Mesendoderm (in vitro differentiated cells): ENCODE results near the gene ZZZ3.

Experiments
- DNase-seq: peaks from one replicate; pipeline ENCODE4 v3.0.0; 2013
- H2AK5ac ChIP-seq: 2 replicates; pipeline ENCODE4 v1.6.1; 2013; ENCODE audit warnings: low read length, inconsistent platforms
- H2BK120ac ChIP-seq: 2 replicates; pipeline ENCODE4 v1.6.1; 2013; ENCODE audit warnings: low read depth, mild to moderate bottlenecking, low read length, moderate library complexity, mixed read lengths
- H2BK15ac ChIP-seq: replicated peaks from 2 replicates; pipeline ENCODE4 v1.6.1; 2013; ENCODE audit warnings: low read depth, mild to moderate bottlenecking, moderate library complexity
- H2BK5ac ChIP-seq: 2 replicates; pipeline ENCODE4 v1.6.1; 2013; ENCODE audit warnings: low read length, inconsistent platforms
- H3K18ac ChIP-seq: 2 replicates; pipeline ENCODE4 v1.6.1; 2013; ENCODE audit warnings: mild to moderate bottlenecking, low read length, mixed read lengths
- H3K23ac ChIP-seq: one replicate; pipeline ENCODE4 v1.6.1; 2013; ENCODE audit warnings: low read length
- H3K27ac ChIP-seq: 2 replicates; pipeline ENCODE4 v1.5.1; 2013; ENCODE audit warnings: low read depth, mild to moderate bottlenecking, inconsistent platforms, low read length, moderate library complexity
- H3K27me3 ChIP-seq: 2 replicates; pipeline ENCODE4 v1.6.1; 2013; ENCODE audit warnings: low read length, control low read depth, mild to moderate bottlenecking, inconsistent platforms; ENCODE audit not compliant: insufficient read depth, poor library complexity
- H3K36me3 ChIP-seq: 2 replicates; pipeline ENCODE4 v1.6.1; 2013; ENCODE audit warnings: low read length, inconsistent platforms; ENCODE audit not compliant: control insufficient read depth, insufficient read depth
- H3K4ac ChIP-seq: one replicate; pipeline ENCODE4 v1.6.1; 2013; ENCODE audit warnings: low read depth, mild to moderate bottlenecking, low read length, moderate library complexity
- H3K4me1 ChIP-seq: 2 replicates; pipeline ENCODE4 v1.6.1; 2013; ENCODE audit warnings: low read depth, low read length, inconsistent platforms; ENCODE audit not compliant: control insufficient read depth
- H3K4me2 ChIP-seq: 2 replicates; pipeline ENCODE4 v1.6.1; 2013; ENCODE audit warnings: low read length
- H3K4me3 ChIP-seq: 2 replicates; pipeline ENCODE4 v1.5.1; 2013; ENCODE audit warnings: mild to moderate bottlenecking, low read length
- H3K56ac ChIP-seq: one replicate; pipeline ENCODE4 v1.6.1; 2013; ENCODE audit warnings: low read length
- H3K79me1 ChIP-seq: 2 replicates; pipeline ENCODE4 v1.6.1; 2013; ENCODE audit warnings: low read length, inconsistent platforms
- H3K79me2 ChIP-seq: 2 replicates; pipeline ENCODE4 v1.6.1; 2013; ENCODE audit warnings: mild to moderate bottlenecking, low read length; ENCODE audit not compliant: control insufficient read depth, insufficient read depth
- H3K9ac ChIP-seq: 2 replicates; pipeline ENCODE4 v1.6.1; 2013; ENCODE audit warnings: low read length, inconsistent platforms
- H4K5ac ChIP-seq: one replicate; pipeline ENCODE4 v1.6.1; 2013; ENCODE audit warnings: low read length
- H4K8ac ChIP-seq: one replicate; pipeline ENCODE4 v1.6.1; 2013; ENCODE audit warnings: low read depth, mild to moderate bottlenecking, control low read depth, low read length, moderate library complexity
- WGBS: extraction: QIAGEN DNeasy Blood & Tissue Kit; methylation state at CpG from one replicate; pipeline ENCODE4 v1.1.7; 2013; ENCODE audit warnings: low lambda C conversion rate, missing lambda C conversion rate; ENCODE audit not compliant: insufficient coverage; ENCODE audit errors: extremely low coverage; 5-methylcytosine and 5-hydroxymethylcytosine counted together

ZZZ3 gene

DNA sequence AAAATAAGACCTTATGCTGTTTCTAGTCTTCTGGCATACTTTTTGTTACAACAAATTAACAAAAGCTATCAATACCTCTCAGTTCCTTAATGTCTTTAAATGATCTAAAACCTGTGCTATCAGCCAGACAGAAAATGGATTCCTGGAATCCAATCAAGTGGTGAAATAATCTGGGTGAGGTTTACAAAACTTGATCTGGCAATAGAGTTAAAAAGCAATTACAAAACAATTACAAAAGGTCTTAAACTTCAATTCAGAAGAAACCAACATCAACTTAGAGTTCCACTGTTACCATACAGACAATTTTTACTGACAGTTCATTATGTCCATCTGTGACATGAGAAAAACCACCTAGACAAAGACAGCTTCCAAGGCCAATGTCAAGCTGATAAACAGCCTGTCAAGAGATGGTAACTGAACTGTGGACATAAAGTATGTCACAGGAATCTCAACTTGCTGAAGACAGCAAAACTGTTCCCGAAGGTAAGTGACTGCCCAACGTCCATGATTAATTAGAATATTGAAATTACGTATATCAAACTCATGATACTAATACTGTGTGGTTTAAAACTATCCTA is 17.4 kb downstream of the ZZZ3 start:
- H2BK5ac ChIP-seq, result no peak overlapping the region
- no peak overlapping the region for H3K56ac ChIP-seq
- H3K79me2 ChIP-seq, result peaks cover 41% of the 10 kb centered on the region
- no peak overlapping the region for H3K23ac ChIP-seq
- WGBS, result no CpG with 5 or more reads among the region's 3 CpGs
- no peak overlapping the region for H2BK15ac ChIP-seq
- H3K36me3 ChIP-seq, result no peaks in the 10 kb centered on the region
- H3K27ac ChIP-seq, result no peak overlapping the region
- H4K5ac ChIP-seq, result no peak overlapping the region
- H3K4ac ChIP-seq, result no peak overlapping the region
- H2BK120ac ChIP-seq, result no peak overlapping the region
- no peak overlapping the region for H2AK5ac ChIP-seq
- H3K79me1 ChIP-seq, result peaks cover 8% of the 10 kb centered on the region
- H3K18ac ChIP-seq, result no peak overlapping the region
- H3K4me2 ChIP-seq, result no peak overlapping the region
- no peak overlapping the region for H3K4me3 ChIP-seq
- DNase-seq, result no peak
- H3K4me1 ChIP-seq, result no peaks in the 10 kb centered on the region
- no peaks in the 10 kb centered on the region for H3K27me3 ChIP-seq
- no peak overlapping the region for H4K8ac ChIP-seq
- no peak overlapping the region for H3K9ac ChIP-seq

- Histone ChIP-seq H4K8ac (no peak overlapping the region), H3K4me1 (no peaks in the 10 kb centered on the region), H3K27ac (no peak overlapping the region), H4K5ac (no peak overlapping the region), H2BK15ac (no peak overlapping the region), H3K27me3 (no peaks in the 10 kb centered on the region), H3K4ac (no peak overlapping the region), H3K36me3 (no peaks in the 10 kb centered on the region), H2BK120ac (no peak overlapping the region), H3K4me2 (no peak overlapping the region), H2BK5ac (no peak overlapping the region), H3K9ac (no peak overlapping the region), H3K23ac (no peak overlapping the region), H3K4me3 (no peak overlapping the region), H3K79me1 (peaks cover 8% of the 10 kb centered on the region), H3K79me2 (peaks cover 37% of the 10 kb centered on the region), H3K18ac (no peak overlapping the region), H2AK5ac (no peak overlapping the region), H3K56ac (no peak overlapping the region)
- DNase-seq, result no peak
- WGBS, result no CpG with 5 or more reads among the region's 4 CpGs
These were observed 20.8 kb downstream of the ZZZ3 start for GRCh38 chr1:77661696-77662095.

GRCh38 chr1:77659879-77660593 is 22.4 kb downstream of the ZZZ3 start:
- no peaks in the 10 kb centered on the region for H3K36me3 ChIP-seq
- WGBS, result 100% methylated on average over 2 of the region's 4 CpGs
- peaks cover 7% of the 10 kb centered on the region for H3K79me1 ChIP-seq
- peaks cover 33% of the 10 kb centered on the region for H3K79me2 ChIP-seq
- H3K27ac ChIP-seq, result no peak overlapping the region
- H3K4me3 ChIP-seq, result no peak overlapping the region
- DNase-seq, result no peak
- no peak overlapping the region for H2BK15ac ChIP-seq
- no peak overlapping the region for H2BK5ac ChIP-seq
- H3K23ac ChIP-seq, result no peak overlapping the region
- no peaks in the 10 kb centered on the region for H3K27me3 ChIP-seq
- no peak overlapping the region for H3K4ac ChIP-seq
- no peak overlapping the region for H3K56ac ChIP-seq
- no peak overlapping the region for H2BK120ac ChIP-seq
- H3K18ac ChIP-seq, result no peak overlapping the region
- H3K4me2 ChIP-seq, result no peak overlapping the region
- no peaks in the 10 kb centered on the region for H3K4me1 ChIP-seq
- H3K9ac ChIP-seq, result no peak overlapping the region
- H2AK5ac ChIP-seq, result no peak overlapping the region
- H4K8ac ChIP-seq, result no peak overlapping the region
- no peak overlapping the region for H4K5ac ChIP-seq

- no peaks in the 10 kb centered on the region for H3K4me1 ChIP-seq
- H3K27me3 ChIP-seq, result no peaks in the 10 kb centered on the region
- no CpG with 5 or more reads among the region's 6 CpGs for WGBS
- no peak overlapping the region for H2BK15ac ChIP-seq
- H2AK5ac ChIP-seq, result no peak overlapping the region
- H3K79me2 ChIP-seq, result peaks cover 33% of the 10 kb centered on the region
- H3K36me3 ChIP-seq, result no peaks in the 10 kb centered on the region
- H3K9ac ChIP-seq, result no peak overlapping the region
- H3K27ac ChIP-seq, result no peak overlapping the region
- peaks cover 9% of the 10 kb centered on the region for H3K79me1 ChIP-seq
- peak overlapping the region; percentile 28 for H4K8ac ChIP-seq
- no peak overlapping the region for H4K5ac ChIP-seq
- H3K4ac ChIP-seq, result no peak overlapping the region
- H2BK120ac ChIP-seq, result no peak overlapping the region
- no peak overlapping the region for H3K4me3 ChIP-seq
- no peak overlapping the region for H3K18ac ChIP-seq
- no peak overlapping the region for H3K23ac ChIP-seq
- H3K4me2 ChIP-seq, result no peak overlapping the region
- DNase-seq, result no peak
- no peak overlapping the region for H3K56ac ChIP-seq
- no peak overlapping the region for H2BK5ac ChIP-seq
These were observed 24.2 kb downstream of the ZZZ3 start for GRCh38 chr1:77658271-77658670.

GRCh38 chr1:77655431-77655974 is 27.0 kb downstream of the ZZZ3 start:
- H3K79me1 ChIP-seq, result peaks cover 8% of the 10 kb centered on the region
- H2AK5ac ChIP-seq, result no peak overlapping the region
- no peak overlapping the region for H3K27ac ChIP-seq
- no peak overlapping the region for H3K4me3 ChIP-seq
- no peaks in the 10 kb centered on the region for H3K27me3 ChIP-seq
- no peak overlapping the region for H3K23ac ChIP-seq
- H4K8ac ChIP-seq, result no peak overlapping the region
- H4K5ac ChIP-seq, result no peak overlapping the region
- H3K9ac ChIP-seq, result no peak overlapping the region
- H3K56ac ChIP-seq, result no peak overlapping the region
- no peaks in the 10 kb centered on the region for H3K4me1 ChIP-seq
- no peak overlapping the region for H3K4me2 ChIP-seq
- no peak overlapping the region for H3K18ac ChIP-seq
- H2BK120ac ChIP-seq, result no peak overlapping the region
- no peak overlapping the region for H2BK5ac ChIP-seq
- WGBS, result no CpG with 5 or more reads among the region's 2 CpGs
- DNase-seq, result no peak
- no peaks in the 10 kb centered on the region for H3K36me3 ChIP-seq
- H3K4ac ChIP-seq, result no peak overlapping the region
- peaks cover 34% of the 10 kb centered on the region for H3K79me2 ChIP-seq
- no peak overlapping the region for H2BK15ac ChIP-seq
